Body of pancreas (tissue), 4 donors: ENCODE measurements around the gene ACKR4. TPM values are rescaled to one million over a fixed set of nuclear protein-coding genes. Genes with fewer than 3 reads are reported as not detected.
"Not testable (repeated sequence)": the region's sequence is repeated elsewhere in the genome, so short reads cannot be mapped to it uniquely, and the experiment has no call there.

Experiments
- ATAC-seq: fragments of 150-250 bp; one replicate; pipeline ENCODE4 v1.9.1; 2016
- DNase-seq, 4 donors: peaks; one replicate each; pipeline ENCODE4 v3.0.0-alpha.2; 2019
- H3K27ac ChIP-seq, 4 donors: fragments of 200-600 bp; sonication (generic); 1 replicate in 3 of 4; 2 replicates in 1 of 4; pipeline versions ENCODE4 v1.5.1 to v1.6.1; 2016 to 2019; ENCODE audit warnings: mild to moderate bottlenecking in 1 of 4, mixed read lengths in 1 of 4, moderate library complexity in 1 of 4
- H3K27me3 ChIP-seq, 2 donors: fragments of 200-600 bp; sonication (generic); one replicate each; pipeline ENCODE4 v1.6.0; 2016; ENCODE audit warnings: mild to moderate bottlenecking in 1 of 2
- H3K36me3 ChIP-seq, 2 donors: fragments of 200-600 bp; sonication (generic); replicated peaks in 1 of 2; 2 replicates each; pipeline ENCODE4 v1.5.1; 2016; ENCODE audit warnings: low read depth in 2 of 2; ENCODE audit not compliant: insufficient read depth in 1 of 2
- H3K4me1 ChIP-seq: fragments of 200-600 bp; sonication (generic); one replicate; pipeline ENCODE4 v1.6.0; 2016
- H3K4me3 ChIP-seq, 2 donors: fragments of 200-600 bp; sonication (generic); 1 replicate in 1 of 2; 2 replicates in 1 of 2; pipeline ENCODE4 v1.5.1; 2016 to 2019
- H3K9me3 ChIP-seq, 3 donors: fragments of 200-600 bp; sonication (generic); 1 replicate in 2 of 3; 2 replicates in 1 of 3; pipeline ENCODE4 v1.5.1; 2016
- POLR2A ChIP-seq, 3 donors: fragments of 450-650 bp; IDR thresholded peaks; one replicate each; pipeline ENCODE4 v1.6.1; 2016; ENCODE audit warnings: antibody characterized with exemption in 3 of 3, mild to moderate bottlenecking in 2 of 3
- WGBS, 2 donors: methylation state at CpG; one replicate each; pipeline ENCODE4 v1.1.5; 2017; 5-methylcytosine and 5-hydroxymethylcytosine counted together
- intact Hi-C: fragments of 100-400 bp; cut with DNase I; formaldehyde crosslinking; loops from one replicate; pipeline ENCODE4 v1.15.1; 2023
- total RNA-seq, 2 donors: library from RNA; depleted of rRNA; stranded (reverse); fragments of >200 nt; gene quantifications; one replicate each; pipeline ENCODE4 v1.1.0, GENCODE V29; 2016
- TF ChIP-seq, protein P1 (sequence below), 7 experiments: fragments of 450-650 bp in 4 of 7; fragments of 200-600 bp in 3 of 7; sonication (generic) in 3 of 7; IDR thresholded peaks; one replicate each; pipeline ENCODE4 v1.5.1; 2016 to 2019; ENCODE audit warnings: antibody characterized with exemption in 7 of 7

The ACKR4 gene
- total RNA-seq, 2 donors from 2014 or later = 1.3 to 2.0 TPM

DNA sequence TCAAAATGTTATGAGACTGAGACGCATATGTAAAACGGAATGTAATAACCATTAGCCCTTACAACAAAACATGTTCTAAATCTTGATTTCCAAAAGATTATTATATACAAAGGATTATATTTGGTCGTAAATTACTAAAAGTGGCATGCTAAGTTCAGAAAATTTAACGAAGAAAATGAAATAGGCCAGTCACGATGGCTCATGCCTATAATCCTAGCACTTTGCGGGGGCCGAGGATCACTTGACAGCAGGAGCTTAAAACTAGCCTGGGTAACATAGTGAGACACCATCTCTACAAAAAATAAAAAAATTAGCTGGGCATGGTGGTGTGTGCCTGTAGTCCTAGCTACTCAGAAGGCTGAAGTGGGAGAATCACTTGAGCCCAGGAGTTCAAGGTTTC is 33.5 kb downstream of the ACKR4 start:
- TF ChIP-seq POLR2A (IDR thresholded peaks at IDR 0.05) = no peak
- TF ChIP-seq, protein P1, sequence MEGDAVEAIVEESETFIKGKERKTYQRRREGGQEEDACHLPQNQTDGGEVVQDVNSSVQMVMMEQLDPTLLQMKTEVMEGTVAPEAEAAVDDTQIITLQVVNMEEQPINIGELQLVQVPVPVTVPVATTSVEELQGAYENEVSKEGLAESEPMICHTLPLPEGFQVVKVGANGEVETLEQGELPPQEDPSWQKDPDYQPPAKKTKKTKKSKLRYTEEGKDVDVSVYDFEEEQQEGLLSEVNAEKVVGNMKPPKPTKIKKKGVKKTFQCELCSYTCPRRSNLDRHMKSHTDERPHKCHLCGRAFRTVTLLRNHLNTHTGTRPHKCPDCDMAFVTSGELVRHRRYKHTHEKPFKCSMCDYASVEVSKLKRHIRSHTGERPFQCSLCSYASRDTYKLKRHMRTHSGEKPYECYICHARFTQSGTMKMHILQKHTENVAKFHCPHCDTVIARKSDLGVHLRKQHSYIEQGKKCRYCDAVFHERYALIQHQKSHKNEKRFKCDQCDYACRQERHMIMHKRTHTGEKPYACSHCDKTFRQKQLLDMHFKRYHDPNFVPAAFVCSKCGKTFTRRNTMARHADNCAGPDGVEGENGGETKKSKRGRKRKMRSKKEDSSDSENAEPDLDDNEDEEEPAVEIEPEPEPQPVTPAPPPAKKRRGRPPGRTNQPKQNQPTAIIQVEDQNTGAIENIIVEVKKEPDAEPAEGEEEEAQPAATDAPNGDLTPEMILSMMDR (IDR thresholded peaks at IDR 0.05) = no peak
- Histone ChIP-seq H3K27ac (no peak overlapping the region), H3K27me3 (no peaks in the 10 kb centered on the region), H3K9me3 (no peaks in the 10 kb centered on the region), H3K4me3 (no peak overlapping the region), H3K4me1 (no peaks in the 10 kb centered on the region), H3K36me3 (peaks cover 0 to 6% of the 10 kb centered on the region in 2 donors)
- ATAC-seq = no peak
- DNase-seq = no peak
- WGBS, 2 donors = 91 to 96% methylated on average over 7 of the region's 7 CpGs
- intact Hi-C loops = no loop called here

DNA sequence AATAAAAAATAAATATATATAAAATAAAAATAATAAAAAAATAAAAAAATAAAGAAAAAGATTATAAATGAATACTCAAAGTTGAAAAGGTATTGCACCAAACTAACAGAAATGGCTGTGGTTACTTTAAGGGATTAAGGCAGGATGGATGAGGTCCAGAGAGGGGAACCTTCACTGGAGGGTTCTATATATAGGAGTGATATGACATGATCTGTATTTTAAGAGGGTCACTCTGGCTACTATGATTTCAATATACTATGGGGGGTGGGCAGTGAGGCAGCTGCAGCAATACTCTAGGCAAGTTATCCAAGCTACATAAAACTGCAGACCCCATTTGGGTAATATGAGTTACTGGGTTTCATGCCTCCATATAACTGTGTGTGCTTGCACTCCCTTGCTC is 38.0 kb downstream of the ACKR4 start:
- H3K36me3 ChIP-seq = peaks cover 0 to 4% of the 10 kb centered on the region in 2 donors
- H3K4me1 ChIP-seq = no peaks in the 10 kb centered on the region
- no peak overlapping the region for H3K4me3 ChIP-seq
- intact Hi-C loops = no loop called here
- TF ChIP-seq POLR2A (IDR thresholded peaks at IDR 0.05) = no peak
- TF ChIP-seq, protein P1 (IDR thresholded peaks at IDR 0.05) = no peak
- H3K27me3 ChIP-seq = no peaks in the 10 kb centered on the region
- no peak for DNase-seq
- no peak overlapping the region for H3K27ac ChIP-seq
- no peaks in the 10 kb centered on the region for H3K9me3 ChIP-seq
- no peak for ATAC-seq

DNA sequence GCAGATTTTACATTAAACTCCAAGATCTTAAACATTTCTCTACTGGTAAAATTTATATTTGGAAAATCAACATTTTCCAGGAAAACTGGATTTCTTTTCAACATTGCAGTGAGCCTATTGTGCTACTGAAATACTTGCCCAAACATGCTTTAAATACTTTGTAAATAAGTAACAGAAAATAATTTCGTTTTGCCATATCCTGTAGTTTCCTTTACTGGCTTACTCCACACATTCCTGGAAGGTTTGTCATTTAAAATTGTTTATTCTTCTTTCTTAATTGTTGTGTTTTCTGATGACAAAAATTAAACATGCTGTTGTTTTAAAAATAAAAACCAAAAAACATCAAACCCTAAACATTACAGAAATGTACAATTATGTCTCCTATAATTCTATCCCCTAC is 40.5 kb downstream of the ACKR4 start:
- H3K4me1 ChIP-seq = no peaks in the 10 kb centered on the region
- H3K9me3 ChIP-seq = no peaks in the 10 kb centered on the region
- H3K27me3 ChIP-seq = no peaks in the 10 kb centered on the region
- TF ChIP-seq, protein P1 (IDR thresholded peaks at IDR 0.05) = no peak
- TF ChIP-seq POLR2A (IDR thresholded peaks at IDR 0.05) = no peak
- H3K27ac ChIP-seq = peak overlapping the region in 1 of 4 donors; percentile 7
- 21 to 28% methylated on average over 1 of the region's 1 CpG for WGBS, 2 donors
- H3K36me3 ChIP-seq = peaks cover 0 to 4% of the 10 kb centered on the region in 2 donors
- H3K4me3 ChIP-seq = no peak overlapping the region
- intact Hi-C loops = no loop called here
- ATAC-seq (no peak), DNase-seq (no peak)

DNA sequence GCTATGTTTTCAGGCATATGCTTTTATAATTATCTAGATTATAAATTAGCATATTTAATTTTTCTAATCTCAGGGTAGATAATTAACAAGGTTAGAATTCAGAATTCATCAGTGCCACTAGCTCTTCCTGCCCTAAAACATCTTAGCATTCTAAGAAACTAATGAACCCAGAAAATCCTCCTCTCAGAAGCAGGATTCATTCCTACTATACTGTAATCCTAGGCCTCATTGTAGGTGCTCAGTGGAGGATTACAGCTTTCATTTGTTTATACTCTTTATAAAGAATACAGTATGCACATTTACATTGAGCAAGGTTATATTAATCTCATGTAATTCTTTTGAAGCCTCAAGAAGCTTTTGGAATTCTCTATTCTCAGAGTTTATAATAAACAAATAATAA is 41.6 kb downstream of the ACKR4 start:
- TF ChIP-seq, protein P1 (IDR thresholded peaks at IDR 0.05) = no peak
- no peak for TF ChIP-seq POLR2A (IDR thresholded peaks at IDR 0.05)
- ATAC-seq = no peak
- Histone ChIP-seq H3K4me1 (no peaks in the 10 kb centered on the region), H3K4me3 (no peak overlapping the region), H3K9me3 (no peaks in the 10 kb centered on the region), H3K27ac (no peak overlapping the region), H3K27me3 (no peaks in the 10 kb centered on the region), H3K36me3 (peaks cover 0 to 4% of the 10 kb centered on the region in 2 donors)
- intact Hi-C loops = no loop called here
- no peak for DNase-seq

DNA sequence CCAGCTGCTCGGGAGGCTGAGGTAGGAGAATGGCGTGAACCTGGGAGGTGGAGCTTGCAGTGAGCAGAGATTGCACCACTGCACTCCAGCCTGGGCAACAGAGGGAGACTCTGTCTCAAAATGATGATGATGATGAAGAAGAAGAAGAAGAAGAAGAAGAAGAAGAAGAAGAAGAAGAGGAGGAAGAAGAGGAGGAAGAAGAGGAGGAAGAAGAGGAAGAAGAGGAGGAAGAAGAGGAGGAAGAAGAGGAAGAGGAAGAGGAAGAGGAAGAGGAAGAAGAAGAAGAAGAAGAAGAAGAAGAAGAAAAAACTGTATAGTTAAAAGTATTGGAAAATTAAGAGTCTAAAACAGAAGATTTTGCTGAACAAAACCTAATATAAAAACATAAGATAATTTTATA is 44.4 kb downstream of the ACKR4 start:
- WGBS, 2 donors = 92 to 94% methylated on average over 2 of the region's 2 CpGs
- not testable (repeated sequence) for H3K27me3 ChIP-seq, H3K4me1 ChIP-seq, ATAC-seq, H3K27ac ChIP-seq, H3K9me3 ChIP-seq, DNase-seq, H3K36me3 ChIP-seq, H3K4me3 ChIP-seq
- intact Hi-C loops = loop anchor here (5.0 kb wide), 1 partner anchor 104 kb away; no protein-coding TSS in a partner anchor
